IMR-90 (cell line): ENCODE data around the gene MRC2. TPM values are rescaled to one million over a fixed set of nuclear protein-coding genes. Genes with fewer than 3 reads are reported as not detected.

Experiments used
- ATAC-seq: fragments of 200-7000 bp; cut with Tn5 transposase; 2 replicates; pipeline ENCODE4 v1.9.1; 2020; ENCODE audit warnings: low read depth, mild to moderate bottlenecking, moderate library complexity
- BruUV-seq: library from RNA; stranded (reverse); fragments of 400-500 nt; replicated peaks from 2 replicates; lab custom pipeline; 2021; lab: Mats Ljungman, UMichigan
- CTCF ChIA-PET: fragments of 300-600 bp; formaldehyde crosslinking; extraction: SDS; loops from one replicate; lab custom pipeline; 2021; ENCODE audit warnings: antibody characterized with exemption; lab: Yijun Ruan, JAX
- POLR2A ChIA-PET: fragments of 300-600 bp; sonication (Branson Sonifier 250); formaldehyde crosslinking; loops from one replicate; lab custom pipeline; 2022; ENCODE audit warnings: antibody characterized with exemption; ENCODE audit not compliant: unreplicated experiment; lab: Charles Lee
- DNase-seq: peaks from one replicate; pipeline ENCODE4 v3.0.0; 2013
- H2AFZ ChIP-seq: replicated peaks from 2 replicates; pipeline ENCODE3; 2013; ENCODE audit warnings: low read length, mild to moderate bottlenecking; ENCODE audit not compliant: poor library complexity
- H2AK5ac ChIP-seq: 2 replicates; pipeline ENCODE4 v1.6.1; 2013; ENCODE audit warnings: low read depth, low read length, inconsistent platforms
- H2AK9ac ChIP-seq: replicated peaks from 2 replicates; pipeline ENCODE3; 2013; ENCODE audit warnings: mild to moderate bottlenecking, low read depth, low read length, moderate library complexity; ENCODE audit not compliant: poor library complexity
- H2BK120ac ChIP-seq: 2 replicates; pipeline ENCODE4 v1.6.1; 2013; ENCODE audit warnings: low read depth, low read length, inconsistent platforms
- H2BK15ac ChIP-seq: 3 replicates; pipeline ENCODE4 v1.6.1; 2013; ENCODE audit warnings: low read depth, low read length, inconsistent platforms
- H2BK20ac ChIP-seq: 2 replicates; pipeline ENCODE4 v1.6.1; 2013; ENCODE audit warnings: low read depth, mild to moderate bottlenecking, inconsistent platforms, low read length, moderate library complexity
- H2BK5ac ChIP-seq: 2 replicates; pipeline ENCODE4 v1.6.1; 2013; ENCODE audit warnings: mild to moderate bottlenecking, low read depth, low read length, inconsistent platforms; ENCODE audit not compliant: poor library complexity, severe bottlenecking
- H3K14ac ChIP-seq: replicated peaks from 2 replicates; pipeline ENCODE4 v1.6.1; 2013; ENCODE audit warnings: low read depth, low read length, inconsistent platforms
- H3K18ac ChIP-seq: 2 replicates; pipeline ENCODE4 v1.6.1; 2013; ENCODE audit warnings: low read depth, low read length, control low read depth
- H3K23ac ChIP-seq: 2 replicates; pipeline ENCODE4 v1.6.1; 2013; ENCODE audit warnings: low read depth, low read length, inconsistent platforms
- H3K27ac ChIP-seq: 2 replicates; pipeline ENCODE4 v1.5.1; 2013; ENCODE audit warnings: mild to moderate bottlenecking, control low read depth, low read length; ENCODE audit not compliant: insufficient read depth
- H3K27me3 ChIP-seq: 2 replicates; pipeline ENCODE4 v1.6.1; 2013; ENCODE audit warnings: low read length; ENCODE audit not compliant: control insufficient read depth, insufficient read depth
- H3K36me3 ChIP-seq: 2 replicates; pipeline ENCODE4 v1.6.1; 2013; ENCODE audit warnings: low read length, mixed read lengths; ENCODE audit not compliant: control insufficient read depth, insufficient read depth
- H3K4ac ChIP-seq: 2 replicates; pipeline ENCODE4 v1.6.1; 2013; ENCODE audit warnings: low read depth, low read length, inconsistent platforms
- H3K4me1 ChIP-seq: 2 replicates; pipeline ENCODE4 v1.6.1; 2013; ENCODE audit warnings: low read length, mixed read lengths; ENCODE audit not compliant: control insufficient read depth, insufficient read depth
- H3K4me2 ChIP-seq: 2 replicates; pipeline ENCODE4 v1.6.1; 2013; ENCODE audit warnings: low read depth, mild to moderate bottlenecking, control low read depth, low read length, moderate library complexity
- H3K4me3 ChIP-seq: 2 replicates; pipeline ENCODE4 v1.5.1; 2013; ENCODE audit warnings: low read depth, mild to moderate bottlenecking, control low read depth, low read length, moderate library complexity; ENCODE audit not compliant: insufficient read depth
- H3K56ac ChIP-seq: 2 replicates; pipeline ENCODE4 v1.6.1; 2013; ENCODE audit warnings: low read length, inconsistent platforms; ENCODE audit not compliant: insufficient read depth; ENCODE audit errors: extremely low read depth
- H3K79me1 ChIP-seq, 2 experiments: 2 replicates each; pipeline ENCODE4 v1.6.1; 2013; ENCODE audit warnings: low read length in 2 of 2, inconsistent platforms in 1 of 2, low read depth in 1 of 2
- H3K9ac ChIP-seq: 2 replicates; pipeline ENCODE4 v1.6.1; 2013; ENCODE audit warnings: low read depth, low read length, control low read depth
- H3K9me1 ChIP-seq: 2 replicates; pipeline ENCODE4 v1.6.1; 2013; ENCODE audit warnings: low read length, inconsistent platforms; ENCODE audit not compliant: insufficient read depth
- H3K9me3 ChIP-seq: 2 replicates; pipeline ENCODE4 v1.6.1; 2013; ENCODE audit warnings: low read length; ENCODE audit not compliant: control insufficient read depth, insufficient read depth
- H4K20me1 ChIP-seq: 2 replicates; pipeline ENCODE4 v1.6.1; 2013; ENCODE audit warnings: low read length, inconsistent platforms; ENCODE audit not compliant: insufficient read depth
- H4K5ac ChIP-seq: 2 replicates; pipeline ENCODE4 v1.6.1; 2013; ENCODE audit warnings: mild to moderate bottlenecking, low read depth, low read length, control low read depth
- H4K8ac ChIP-seq, 2 experiments: 2 replicates each; pipeline ENCODE4 v1.6.1; 2013; ENCODE audit warnings: low read depth in 2 of 2, low read length in 2 of 2, control low read depth in 1 of 2, inconsistent platforms in 1 of 2
- H4K91ac ChIP-seq: 2 replicates; pipeline ENCODE4 v1.6.1; 2013; ENCODE audit warnings: low read depth, low read length, inconsistent platforms; ENCODE audit not compliant: insufficient read depth
- BHLHE40 ChIP-seq: fragments of 150-350 bp; IDR thresholded peaks from 2 replicates; pipeline ENCODE4 v1.6.1; 2016; ENCODE audit warnings: mild to moderate bottlenecking, low read depth, low read length
- CEBPB ChIP-seq: IDR thresholded peaks from 2 replicates; pipeline ENCODE4 v1.6.1; 2012; ENCODE audit warnings: low read depth, low read length, improper control_type of control experiment
- CHD1 ChIP-seq: IDR thresholded peaks from 2 replicates; pipeline ENCODE4 v1.6.1; 2012; ENCODE audit warnings: low read depth, low read length, improper control_type of control experiment
- MAFK ChIP-seq: IDR thresholded peaks from 2 replicates; pipeline ENCODE4 v1.6.1; 2012; ENCODE audit warnings: low read depth, low read length, improper control_type of control experiment
- MAZ ChIP-seq: IDR thresholded peaks from 2 replicates; pipeline ENCODE4 v1.6.1; 2012; ENCODE audit warnings: low read depth, mild to moderate bottlenecking, low read length, improper control_type of control experiment, moderate library complexity, borderline replicate concordance
- MXI1 ChIP-seq: IDR thresholded peaks from 2 replicates; pipeline ENCODE4 v1.6.1; 2012; ENCODE audit warnings: low read depth, mild to moderate bottlenecking, low read length, moderate library complexity, borderline replicate concordance
- NFE2L2 ChIP-seq: fragments of 150-350 bp; IDR thresholded peaks from 2 replicates; pipeline ENCODE4 v1.6.1; 2016; ENCODE audit warnings: low read depth, mild to moderate bottlenecking, low read length
- POLR2A ChIP-seq: IDR thresholded peaks from 2 replicates; pipeline ENCODE4 v1.6.1; 2012; ENCODE audit warnings: mild to moderate bottlenecking, low read depth, low read length
- RAD21 ChIP-seq: IDR thresholded peaks from 2 replicates; pipeline ENCODE4 v1.6.1; 2012; ENCODE audit warnings: low read length, improper control_type of control experiment
- RCOR1 ChIP-seq: IDR thresholded peaks from 2 replicates; pipeline ENCODE4 v1.6.1; 2012; ENCODE audit warnings: mild to moderate bottlenecking, low read length, improper control_type of control experiment; ENCODE audit not compliant: insufficient replicate concordance
- RFX5 ChIP-seq: IDR thresholded peaks from 2 replicates; pipeline ENCODE4 v1.8.0; 2012; ENCODE audit warnings: low read depth, mild to moderate bottlenecking, low read length, moderate library complexity
- SMC3 ChIP-seq: fragments of 150-350 bp; IDR thresholded peaks from 2 replicates; pipeline ENCODE4 v1.6.1; 2016; ENCODE audit warnings: low read depth, mild to moderate bottlenecking, antibody characterized with exemption, low read length, moderate library complexity
- USF2 ChIP-seq: fragments of 150-350 bp; IDR thresholded peaks from 2 replicates; pipeline ENCODE4 v1.6.1; 2017; ENCODE audit warnings: mild to moderate bottlenecking, antibody characterized with exemption, low read length, low read depth
- WGBS, 2 experiments: methylation state at CpG; one replicate each; pipeline versions ENCODE4 v1.1.5 to v1.1.7; 2013; ENCODE audit warnings: missing lambda C conversion rate in 2 of 2; ENCODE audit not compliant: insufficient read length in 1 of 2; ENCODE audit errors: extremely low coverage in 2 of 2; 5-methylcytosine and 5-hydroxymethylcytosine counted together
- dilution Hi-C: fragments of 300-500 bp; cut with HindIII; formaldehyde crosslinking; loops from one replicate; pipeline ENCODE4 v1.14.3; 2018; ENCODE audit warnings: low sequenced_read_pairs; ENCODE audit not compliant: unreplicated experiment
- in situ Hi-C: fragments of 300-500 bp; cut with MboI; formaldehyde crosslinking; loops from 3 replicates; pipeline ENCODE4 v1.14.3; 2019; ENCODE audit warnings: low sequenced_read_pairs, inconsistent platforms, mixed read lengths
- intact Hi-C: fragments of 100-400 bp; cut with micrococcal nuclease; formaldehyde crosslinking; loops from 2 replicates; pipeline ENCODE4 v1.10.0; 2022
- polyA plus RNA-seq, 3 experiments: library from polyadenylated mRNA; depleted of rRNA; stranded (reverse); fragments of >200 nt; gene quantifications; 2 replicates each; pipeline ENCODE4 v1.2.3, GENCODE V29; 2012; ENCODE audit warnings: low replicate concordance in 1 of 3
- total RNA-seq: library from RNA; depleted of rRNA; stranded (reverse); fragments of >200 nt; gene quantifications from 2 replicates; pipeline ENCODE4 v1.2.3, GENCODE V29; 2012
- TF ChIP-seq, protein P1 (sequence below): fragments of 150-350 bp; IDR thresholded peaks from 2 replicates; pipeline ENCODE4 v1.6.1; 2016; ENCODE audit warnings: low read depth, mild to moderate bottlenecking, low read length, moderate library complexity, borderline replicate concordance
- TF ChIP-seq, protein P2 (sequence below): conservative IDR thresholded peaks from 2 replicates; pipeline ENCODE4 v1.5.1; 2012; ENCODE audit warnings: mild to moderate bottlenecking, low read depth, low read length, improper control_type of control experiment

Gene MRC2
- total and polyA plus RNA-seq, 2 of the 4 experiments (the other 2 are of a cell fraction), result 39.3 to 137 TPM

DNA sequence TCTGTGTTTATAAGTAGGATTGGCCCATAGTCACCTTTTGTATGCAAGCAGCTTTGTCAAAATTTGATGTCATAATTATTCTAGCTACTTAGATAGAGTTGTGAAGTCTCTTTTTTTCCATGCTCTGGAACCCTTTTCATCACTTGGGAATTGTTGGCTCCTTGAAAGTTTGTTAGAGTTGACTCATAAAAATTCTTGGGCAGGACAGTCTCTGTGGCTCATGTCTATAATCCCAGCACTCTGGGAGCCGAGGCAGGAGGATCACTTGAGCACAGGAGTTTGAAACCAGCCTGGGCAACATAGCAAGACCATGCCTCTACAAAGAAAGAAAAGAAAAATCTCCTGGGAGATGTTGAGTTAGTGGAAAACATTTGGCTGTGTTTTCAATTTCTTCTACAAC lies 45.7 kb upstream of the MRC2 start:
- Histone ChIP-seq H3K36me3 (peaks cover 28% of the 10 kb centered on the region), H2AK5ac (no peak overlapping the region), H3K9me3 (no peaks in the 10 kb centered on the region), H2AFZ (no peak overlapping the region), H3K23ac (no peak overlapping the region), H2BK20ac (no peak overlapping the region), H4K5ac (no peak overlapping the region), H2BK5ac (no peak overlapping the region), H3K27ac (no peak overlapping the region), H3K27me3 (no peaks in the 10 kb centered on the region), H3K14ac (no peak overlapping the region; the same call in 1 of the 2 replicates), H2BK15ac (no peak overlapping the region), H4K8ac (no peak overlapping the region), H2AK9ac (no peak overlapping the region), H3K9ac (no peak overlapping the region), H3K4me1 (no peaks in the 10 kb centered on the region), H3K4me3 (no peak overlapping the region), H3K56ac (no peak overlapping the region; the same call in 1 of the 2 replicates), H3K18ac (no peak overlapping the region), H3K4me2 (no peak overlapping the region), H4K20me1 (no peaks in the 10 kb centered on the region), H4K91ac (no peak overlapping the region), H2BK120ac (no peak overlapping the region), H3K79me1 (peaks cover 10 to 24% of the 10 kb centered on the region in 2 experiments; a peak in 3 of 4 replicates), H3K4ac (no peak overlapping the region), H3K9me1 (no peaks in the 10 kb centered on the region; the same call in 1 of the 2 replicates)
- dilution Hi-C loops, result no loop called here
- BruUV-seq, result no TSS peak
- CTCF ChIA-PET, result no interaction called here
- no CpG with 5 or more reads among the region's 1 CpG for WGBS, 2 experiments
- POLR2A ChIA-PET, result no interaction called here
- DNase-seq, result no peak
- ATAC-seq, result peak; percentile 42
- in situ Hi-C loops, result no loop called here
- intact Hi-C loops, result no loop called here
- TF ChIP-seq CEBPB (no peak), MAFK (no peak), RCOR1 (no peak), RAD21 (no peak), CHD1 (no peak), BHLHE40 (no peak), SMC3 (no peak), RFX5 (no peak), MXI1 (no peak), MAZ (no peak), POLR2A (no peak), NFE2L2 (no peak), USF2 (no peak)
- TF ChIP-seq, protein P1, sequence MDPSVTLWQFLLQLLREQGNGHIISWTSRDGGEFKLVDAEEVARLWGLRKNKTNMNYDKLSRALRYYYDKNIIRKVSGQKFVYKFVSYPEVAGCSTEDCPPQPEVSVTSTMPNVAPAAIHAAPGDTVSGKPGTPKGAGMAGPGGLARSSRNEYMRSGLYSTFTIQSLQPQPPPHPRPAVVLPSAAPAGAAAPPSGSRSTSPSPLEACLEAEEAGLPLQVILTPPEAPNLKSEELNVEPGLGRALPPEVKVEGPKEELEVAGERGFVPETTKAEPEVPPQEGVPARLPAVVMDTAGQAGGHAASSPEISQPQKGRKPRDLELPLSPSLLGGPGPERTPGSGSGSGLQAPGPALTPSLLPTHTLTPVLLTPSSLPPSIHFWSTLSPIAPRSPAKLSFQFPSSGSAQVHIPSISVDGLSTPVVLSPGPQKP, result no peak
- TF ChIP-seq, protein P2, sequence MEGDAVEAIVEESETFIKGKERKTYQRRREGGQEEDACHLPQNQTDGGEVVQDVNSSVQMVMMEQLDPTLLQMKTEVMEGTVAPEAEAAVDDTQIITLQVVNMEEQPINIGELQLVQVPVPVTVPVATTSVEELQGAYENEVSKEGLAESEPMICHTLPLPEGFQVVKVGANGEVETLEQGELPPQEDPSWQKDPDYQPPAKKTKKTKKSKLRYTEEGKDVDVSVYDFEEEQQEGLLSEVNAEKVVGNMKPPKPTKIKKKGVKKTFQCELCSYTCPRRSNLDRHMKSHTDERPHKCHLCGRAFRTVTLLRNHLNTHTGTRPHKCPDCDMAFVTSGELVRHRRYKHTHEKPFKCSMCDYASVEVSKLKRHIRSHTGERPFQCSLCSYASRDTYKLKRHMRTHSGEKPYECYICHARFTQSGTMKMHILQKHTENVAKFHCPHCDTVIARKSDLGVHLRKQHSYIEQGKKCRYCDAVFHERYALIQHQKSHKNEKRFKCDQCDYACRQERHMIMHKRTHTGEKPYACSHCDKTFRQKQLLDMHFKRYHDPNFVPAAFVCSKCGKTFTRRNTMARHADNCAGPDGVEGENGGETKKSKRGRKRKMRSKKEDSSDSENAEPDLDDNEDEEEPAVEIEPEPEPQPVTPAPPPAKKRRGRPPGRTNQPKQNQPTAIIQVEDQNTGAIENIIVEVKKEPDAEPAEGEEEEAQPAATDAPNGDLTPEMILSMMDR, result no peak
